ENCODE measurements around the gene CSPG5.

DNA sequence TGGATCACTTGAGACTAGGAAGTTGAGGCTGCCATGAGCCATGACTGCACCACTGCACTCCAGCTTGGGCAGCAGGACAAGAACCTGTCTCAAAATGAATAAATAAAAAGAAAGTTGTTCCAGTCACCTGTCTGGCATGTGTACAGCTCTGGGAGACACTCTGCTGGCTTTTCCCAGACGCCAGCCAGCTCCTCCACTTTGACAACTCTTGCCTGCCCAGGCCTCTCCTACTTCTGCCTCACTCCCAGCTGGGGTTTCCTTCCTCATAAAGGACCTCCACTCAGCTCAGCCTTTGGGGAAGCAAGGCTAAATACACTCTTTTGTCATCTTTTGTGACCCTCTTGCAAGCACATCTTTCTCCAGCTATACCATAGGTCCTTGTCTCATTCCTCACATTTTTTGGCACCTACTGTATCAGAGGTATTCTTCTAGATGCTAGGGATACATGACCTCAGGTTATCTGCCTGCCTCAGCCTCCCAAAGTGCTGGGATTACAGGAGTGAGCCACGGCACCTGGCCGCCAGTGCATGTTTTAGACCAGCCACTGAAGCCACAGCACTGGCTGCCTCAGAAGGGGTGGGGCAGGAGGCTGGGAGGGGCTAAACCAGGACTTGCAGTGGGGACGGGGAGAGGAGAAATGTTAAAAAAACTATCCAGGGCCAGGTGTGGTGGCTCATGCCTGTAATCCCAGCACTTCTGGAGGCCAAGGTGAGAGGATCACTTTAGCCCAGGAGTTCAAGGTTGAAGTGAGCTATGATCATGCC is 55.2 kb downstream of the CSPG5 start:
- TF ChIP-seq, protein P1, sequence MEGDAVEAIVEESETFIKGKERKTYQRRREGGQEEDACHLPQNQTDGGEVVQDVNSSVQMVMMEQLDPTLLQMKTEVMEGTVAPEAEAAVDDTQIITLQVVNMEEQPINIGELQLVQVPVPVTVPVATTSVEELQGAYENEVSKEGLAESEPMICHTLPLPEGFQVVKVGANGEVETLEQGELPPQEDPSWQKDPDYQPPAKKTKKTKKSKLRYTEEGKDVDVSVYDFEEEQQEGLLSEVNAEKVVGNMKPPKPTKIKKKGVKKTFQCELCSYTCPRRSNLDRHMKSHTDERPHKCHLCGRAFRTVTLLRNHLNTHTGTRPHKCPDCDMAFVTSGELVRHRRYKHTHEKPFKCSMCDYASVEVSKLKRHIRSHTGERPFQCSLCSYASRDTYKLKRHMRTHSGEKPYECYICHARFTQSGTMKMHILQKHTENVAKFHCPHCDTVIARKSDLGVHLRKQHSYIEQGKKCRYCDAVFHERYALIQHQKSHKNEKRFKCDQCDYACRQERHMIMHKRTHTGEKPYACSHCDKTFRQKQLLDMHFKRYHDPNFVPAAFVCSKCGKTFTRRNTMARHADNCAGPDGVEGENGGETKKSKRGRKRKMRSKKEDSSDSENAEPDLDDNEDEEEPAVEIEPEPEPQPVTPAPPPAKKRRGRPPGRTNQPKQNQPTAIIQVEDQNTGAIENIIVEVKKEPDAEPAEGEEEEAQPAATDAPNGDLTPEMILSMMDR (conservative IDR thresholded peaks at IDR 0.05 in 1 of 2, IDR thresholded peaks at IDR 0.05 in 1 of 2; ENCODE audit: extremely low read depth in 1 of 2, insufficient read depth in 1 of 2, low read depth in 1 of 2, low read length in 2 of 2): no peak
- TF ChIP-seq EZH2 (IDR thresholded peaks at IDR 0.05; ENCODE audit: borderline replicate concordance, low read length): no peak
